ENCODE data around the gene DTNA.
"Not testable (repeated sequence)": the region's sequence is repeated elsewhere in the genome, so short reads cannot be mapped to it uniquely, and the experiment has no call there.

The DTNA gene

GRCh38 chr18:34709750-34710441, at the start of gene DTNA:
TSS of gene DTNA (plus strand) at chr18:34710298. CDS start at chr18:34755977, 45,679 bp downstream.
- no peak for TF ChIP-seq CTCF (IDR thresholded peaks at IDR 0.05; ENCODE audit: low read depth, low read length, missing control alignments)
- H3K4me3 ChIP-seq (ENCODE audit: low read depth, low read length): peak within 1 kb of the TSS; percentile 45
- in situ Hi-C loops (cut with HindIII; ENCODE audit: low sequenced_read_pairs): no loop called here
- peak; percentile 84 for DNase-seq (ENCODE audit: low read depth)

- DNase-seq (ENCODE audit: low read depth): no peak
- H3K4me3 ChIP-seq (ENCODE audit: low read depth, low read length): no peak overlapping the region
- no peak for TF ChIP-seq CTCF (IDR thresholded peaks at IDR 0.05; ENCODE audit: low read depth, low read length, missing control alignments)
- in situ Hi-C loops (cut with HindIII; ENCODE audit: low sequenced_read_pairs): no loop called here
Measured at GRCh38 chr18:34660572-34660971, 49.5 kb upstream of the DTNA start.

- TF ChIP-seq CTCF (IDR thresholded peaks at IDR 0.05; ENCODE audit: low read depth, low read length, missing control alignments): peak; percentile 89
- no peak overlapping the region for H3K4me3 ChIP-seq (ENCODE audit: low read depth, low read length)
- peak; percentile 27 for DNase-seq (ENCODE audit: low read depth)
- in situ Hi-C loops (cut with HindIII; ENCODE audit: low sequenced_read_pairs): no loop called here
Measured at GRCh38 chr18:34661464-34662087, 48.5 kb upstream of the DTNA start.

GRCh38 chr18:34676816-34677574, 33.1 kb upstream of the DTNA start:
- in situ Hi-C loops (cut with HindIII; ENCODE audit: low sequenced_read_pairs): no loop called here
- no peak for TF ChIP-seq CTCF (IDR thresholded peaks at IDR 0.05; ENCODE audit: low read depth, low read length, missing control alignments)
- no peak for DNase-seq (ENCODE audit: low read depth)

GRCh38 chr18:34689750-34690149, 20.3 kb upstream of the DTNA start:
- DNase-seq (ENCODE audit: low read depth); H3K4me3 ChIP-seq (ENCODE audit: low read depth, low read length); in situ Hi-C loops (cut with HindIII; ENCODE audit: low sequenced_read_pairs): not testable (repeated sequence)

More at GRCh38 chr18:34676816-34677574, 33.1 kb upstream of the DTNA start:
- no peak overlapping the region for H3K4me3 ChIP-seq (ENCODE audit: low read depth, low read length)

GRCh38 chr18:34691614-34692013, 18.5 kb upstream of the DTNA start:
- DNase-seq (ENCODE audit: low read depth): no peak
- no peak for TF ChIP-seq CTCF (IDR thresholded peaks at IDR 0.05; ENCODE audit: low read depth, low read length, missing control alignments)
- in situ Hi-C loops (cut with HindIII; ENCODE audit: low sequenced_read_pairs): no loop called here
- H3K4me3 ChIP-seq (ENCODE audit: low read depth, low read length): no peak overlapping the region
